Mammary epithelial cell (primary cell): ENCODE measurements around the gene ACER3.

ENCODE experiments used
- EZH2 ChIP-seq: IDR thresholded peaks from 2 replicates; pipeline ENCODE4 v1.6.1; 2012; ENCODE audit warnings: low read length, inconsistent platforms, borderline replicate concordance
- TF ChIP-seq, protein P1 (sequence below), 2 donors: IDR thresholded peaks in 1 of 2; conservative IDR thresholded peaks in 1 of 2; 2 replicates each; pipeline ENCODE4 v1.5.1; 2011 to 2012; ENCODE audit warnings: inconsistent platforms in 2 of 2, low read length in 2 of 2, mild to moderate bottlenecking in 2 of 2, control low read depth in 1 of 2, low read depth in 1 of 2; ENCODE audit not compliant: insufficient read depth in 1 of 2; ENCODE audit errors: extremely low read depth in 1 of 2

DNA sequence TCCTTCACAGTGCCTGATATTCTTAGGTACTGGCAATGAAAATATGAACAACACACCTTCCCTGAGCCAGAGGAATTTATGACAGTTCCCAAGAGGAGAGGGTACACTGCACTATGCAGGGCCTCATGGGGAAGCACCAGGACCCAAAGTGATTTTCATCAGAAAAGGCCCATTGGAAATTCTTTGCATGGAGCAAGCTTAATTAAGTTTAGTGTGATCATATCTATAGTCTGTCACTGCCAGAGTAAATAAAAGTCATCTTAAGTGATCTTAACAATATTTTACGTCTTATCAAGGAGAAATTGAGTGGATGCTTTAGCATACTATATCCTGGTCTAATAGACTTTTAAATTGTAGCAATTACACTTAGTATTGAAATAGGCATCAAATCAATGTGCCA is 86.5 kb downstream of the ACER3 start:
- TF ChIP-seq, protein P1, sequence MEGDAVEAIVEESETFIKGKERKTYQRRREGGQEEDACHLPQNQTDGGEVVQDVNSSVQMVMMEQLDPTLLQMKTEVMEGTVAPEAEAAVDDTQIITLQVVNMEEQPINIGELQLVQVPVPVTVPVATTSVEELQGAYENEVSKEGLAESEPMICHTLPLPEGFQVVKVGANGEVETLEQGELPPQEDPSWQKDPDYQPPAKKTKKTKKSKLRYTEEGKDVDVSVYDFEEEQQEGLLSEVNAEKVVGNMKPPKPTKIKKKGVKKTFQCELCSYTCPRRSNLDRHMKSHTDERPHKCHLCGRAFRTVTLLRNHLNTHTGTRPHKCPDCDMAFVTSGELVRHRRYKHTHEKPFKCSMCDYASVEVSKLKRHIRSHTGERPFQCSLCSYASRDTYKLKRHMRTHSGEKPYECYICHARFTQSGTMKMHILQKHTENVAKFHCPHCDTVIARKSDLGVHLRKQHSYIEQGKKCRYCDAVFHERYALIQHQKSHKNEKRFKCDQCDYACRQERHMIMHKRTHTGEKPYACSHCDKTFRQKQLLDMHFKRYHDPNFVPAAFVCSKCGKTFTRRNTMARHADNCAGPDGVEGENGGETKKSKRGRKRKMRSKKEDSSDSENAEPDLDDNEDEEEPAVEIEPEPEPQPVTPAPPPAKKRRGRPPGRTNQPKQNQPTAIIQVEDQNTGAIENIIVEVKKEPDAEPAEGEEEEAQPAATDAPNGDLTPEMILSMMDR (conservative IDR thresholded peaks at IDR 0.05 in 1 of 2, IDR thresholded peaks at IDR 0.05 in 1 of 2; ENCODE audit: extremely low read depth in 1 of 2, insufficient read depth in 1 of 2, low read depth in 1 of 2, low read length in 2 of 2): no peak
- no peak for TF ChIP-seq EZH2
